HEK293 (cell line): ENCODE results near the gene ZNF154.

ENCODE experiments used
- CTCF ChIA-PET: fragments of 350-600 bp; formaldehyde crosslinking; extraction: SDS; loops from one replicate; lab custom pipeline; 2021; ENCODE audit warnings: antibody characterized with exemption; lab: Yijun Ruan, JAX
- POLR2A ChIA-PET: fragments of 300-600 bp; formaldehyde crosslinking; extraction: SDS; loops from one replicate; lab custom pipeline; 2020; ENCODE audit warnings: antibody characterized with exemption, inconsistent platforms; lab: Yijun Ruan, JAX
- H3K27ac ChIP-seq: fragments of 200-500 bp; sonication (Bioruptor generic); 2 replicates; pipeline ENCODE4 v1.5.1; 2014; ENCODE audit warnings: low read depth, low read length, control low read depth, inconsistent platforms; ENCODE audit errors: extremely low read depth
- H3K36me3 ChIP-seq, 2 experiments: fragments of 200-500 bp in 1 of 2; sonication (Bioruptor generic) in 1 of 2; 1 replicate in 1 of 2; 2 replicates in 1 of 2; pipeline ENCODE4 v1.5.1; 2014 to 2017; ENCODE audit warnings: inconsistent platforms in 2 of 2, low read length in 2 of 2; ENCODE audit not compliant: control insufficient read depth in 2 of 2, insufficient read depth in 1 of 2
- H3K4me1 ChIP-seq: fragments of 200-500 bp; sonication (Bioruptor generic); 2 replicates; pipeline ENCODE4 v1.5.1; 2014; ENCODE audit warnings: mild to moderate bottlenecking, low read length, inconsistent platforms; ENCODE audit not compliant: control insufficient read depth, insufficient read depth
- H3K4me3 ChIP-seq: 2 replicates; pipeline ENCODE4 v1.5.1; 2011; ENCODE audit warnings: low read depth, mild to moderate bottlenecking, control low read depth, low read length, moderate library complexity
- H3K9me3 ChIP-seq: fragments of 200-500 bp; sonication (Bioruptor generic); 2 replicates; pipeline ENCODE4 v1.5.1; 2014; ENCODE audit warnings: low read depth, low read length, inconsistent platforms; ENCODE audit not compliant: control insufficient read depth, insufficient read depth
- HOXC10 ChIP-seq: sonication (generic); formaldehyde crosslinking; IDR thresholded peaks from 2 replicates; pipeline ENCODE4 v1.8.1; 2023; ENCODE audit warnings: mild to moderate bottlenecking, missing genetic modification reagents
- PRDM10 ChIP-seq: fragments of 450-650 bp; formaldehyde crosslinking; IDR thresholded peaks from 2 replicates; pipeline ENCODE4 v1.5.1; 2016; ENCODE audit warnings: missing biosample characterization, missing genetic modification characterization
- SETDB1 ChIP-seq: IDR thresholded peaks from one replicate; pipeline ENCODE4 v1.6.1; 2017; ENCODE audit warnings: mild to moderate bottlenecking, low read length, moderate library complexity, mixed read lengths; ENCODE audit not compliant: insufficient read length
- SP3 ChIP-seq: fragments of 450-650 bp; formaldehyde crosslinking; IDR thresholded peaks from 2 replicates; pipeline ENCODE4 v1.5.1; 2016; ENCODE audit warnings: missing biosample characterization, missing genetic modification characterization
- WT1 ChIP-seq: fragments of 450-650 bp; formaldehyde crosslinking; IDR thresholded peaks from 2 replicates; pipeline ENCODE4 v1.5.1; 2016; ENCODE audit warnings: missing biosample characterization, missing genetic modification characterization
- ZBTB10 ChIP-seq: fragments of 450-650 bp; formaldehyde crosslinking; IDR thresholded peaks from 2 replicates; pipeline ENCODE4 v1.5.1; 2016; ENCODE audit warnings: missing biosample characterization, missing genetic modification characterization
- ZBTB49 ChIP-seq: fragments of 450-650 bp; formaldehyde crosslinking; IDR thresholded peaks from 2 replicates; pipeline ENCODE4 v1.5.1; 2016; ENCODE audit warnings: missing biosample characterization, missing genetic modification characterization, low read depth
- ZNF112 ChIP-seq: fragments of 450-650 bp; formaldehyde crosslinking; IDR thresholded peaks from 2 replicates; pipeline ENCODE4 v1.5.0; 2017; ENCODE audit warnings: missing biosample characterization, missing genetic modification characterization
- ZNF335 ChIP-seq: fragments of 450-650 bp; formaldehyde crosslinking; conservative IDR thresholded peaks from 2 replicates; pipeline ENCODE4 v1.5.1; 2016; ENCODE audit warnings: missing biosample characterization, missing genetic modification characterization
- ZNF354C ChIP-seq: fragments of 450-650 bp; formaldehyde crosslinking; IDR thresholded peaks from 2 replicates; pipeline ENCODE4 v1.5.1; 2016; ENCODE audit warnings: missing biosample characterization, missing genetic modification characterization, low read depth, borderline replicate concordance
- ZNF398 ChIP-seq: fragments of 450-650 bp; formaldehyde crosslinking; IDR thresholded peaks from 2 replicates; pipeline ENCODE4 v1.5.1; 2017; ENCODE audit warnings: missing biosample characterization, missing genetic modification characterization
- ZNF416 ChIP-seq: fragments of 450-650 bp; formaldehyde crosslinking; IDR thresholded peaks from 2 replicates; pipeline ENCODE4 v1.5.1; 2016; ENCODE audit warnings: missing biosample characterization, missing genetic modification characterization
- ZNF529 ChIP-seq: fragments of 450-650 bp; formaldehyde crosslinking; IDR thresholded peaks from 2 replicates; pipeline ENCODE4 v1.5.1; 2017; ENCODE audit warnings: missing genetic modification characterization, missing biosample characterization; ENCODE audit not compliant: insufficient replicate concordance
- ZNF549 ChIP-seq: fragments of 450-650 bp; IDR thresholded peaks from 2 replicates; pipeline ENCODE4 v1.5.1; 2018; ENCODE audit warnings: missing biosample characterization, missing genetic modification characterization, mild to moderate bottlenecking, inconsistent platforms, moderate library complexity
- ZNF555 ChIP-seq: fragments of 450-650 bp; formaldehyde crosslinking; conservative IDR thresholded peaks from 2 replicates; pipeline ENCODE4 v1.5.1; 2017; ENCODE audit warnings: missing biosample characterization, mild to moderate bottlenecking, missing genetic modification characterization, inconsistent platforms
- ZNF585B ChIP-seq: fragments of 450-650 bp; formaldehyde crosslinking; IDR thresholded peaks from 2 replicates; pipeline ENCODE4 v1.5.1; 2016; ENCODE audit warnings: missing biosample characterization, missing genetic modification characterization
- ZNF701 ChIP-seq: fragments of 450-650 bp; formaldehyde crosslinking; IDR thresholded peaks from 2 replicates; pipeline ENCODE4 v1.5.1; 2016; ENCODE audit warnings: missing biosample characterization, missing genetic modification characterization
- ZNF776 ChIP-seq: fragments of 450-650 bp; formaldehyde crosslinking; IDR thresholded peaks from 2 replicates; pipeline ENCODE4 v1.5.0; 2017; ENCODE audit warnings: missing biosample characterization, missing genetic modification characterization, borderline replicate concordance
- ZNF792 ChIP-seq: fragments of 450-650 bp; formaldehyde crosslinking; IDR thresholded peaks from 2 replicates; pipeline ENCODE4 v1.5.1; 2016; ENCODE audit warnings: missing biosample characterization, missing genetic modification characterization
- ZNF843 ChIP-seq: fragments of 450-650 bp; formaldehyde crosslinking; IDR thresholded peaks from 2 replicates; pipeline ENCODE4 v1.5.1; 2016; ENCODE audit warnings: missing biosample characterization, missing genetic modification characterization

Gene ZNF154

GRCh38 chr19:57655443-57655842 is 53.6 kb downstream of the ZNF154 start:
- no peak for TF ChIP-seq HOXC10
- no peak for TF ChIP-seq ZNF843 (tag by site-specific recombination)
- no peak for TF ChIP-seq ZNF776 (tag by site-specific recombination)
- no peak for TF ChIP-seq ZNF701
- no peak for TF ChIP-seq ZNF792 (tag by site-specific recombination)
- no peak for TF ChIP-seq ZNF354C (tag by site-specific recombination)
- TF ChIP-seq ZBTB49 (tag by site-specific recombination), result no peak
- Histone ChIP-seq H3K9me3 (no peaks in the 10 kb centered on the region), H3K27ac (no peak overlapping the region), H3K4me1 (no peaks in the 10 kb centered on the region), H3K4me3 (no peak overlapping the region), H3K36me3 (peaks cover 0 to 3% of the 10 kb centered on the region in 2 experiments; a peak in 1 of 3 replicates)
- ChIA-PET CTCF (no interaction called here), POLR2A (no interaction called here)

- peak; percentile 12 for TF ChIP-seq SETDB1
- TF ChIP-seq ZBTB10 (tag by site-specific recombination), result no peak
- ChIA-PET POLR2A (no interaction called here), CTCF (no interaction called here)
- Histone ChIP-seq H3K4me3 (no peak overlapping the region), H3K9me3 (no peaks in the 10 kb centered on the region), H3K4me1 (no peaks in the 10 kb centered on the region), H3K27ac (no peak overlapping the region), H3K36me3 (peaks cover 0 to 3% of the 10 kb centered on the region in 2 experiments; a peak in 1 of 3 replicates)
These were observed 55.3 kb downstream of the ZNF154 start for GRCh38 chr19:57653689-57654088.

- Histone ChIP-seq H3K4me3 (no peak overlapping the region), H3K36me3 (peaks cover 0 to 3% of the 10 kb centered on the region in 2 experiments; a peak in 1 of 3 replicates), H3K27ac (no peak overlapping the region), H3K9me3 (no peaks in the 10 kb centered on the region), H3K4me1 (no peaks in the 10 kb centered on the region)
- CTCF ChIA-PET, result interaction anchor here (0.6 to 1.0 kb wide), 2 partner anchors 70 to 252 kb away, joined by 4 read pairs; no protein-coding TSS in a partner anchor
- POLR2A ChIA-PET, result interaction anchor here (1.0 to 1.1 kb wide), 2 partner anchors 13 to 351 kb away, joined by 3 to 6 read pairs; partner anchors contain the start of gene ZNF606
- TF ChIP-seq PRDM10 (tag by site-specific recombination), result no peak
- TF ChIP-seq WT1, result 0 out of 2 replicates have a peak, but pooled peaks have one; percentile 15
- no peak for TF ChIP-seq ZNF112 (tag by site-specific recombination)
- TF ChIP-seq ZNF555 (tag by site-specific recombination), result no peak
- TF ChIP-seq ZNF335 (tag by site-specific recombination), result no peak
- 0 out of 2 replicates have a peak, but pooled peaks have one; percentile 50 for TF ChIP-seq ZNF398 (tag by site-specific recombination)
- TF ChIP-seq ZNF529 (tag by site-specific recombination), result no peak
- TF ChIP-seq ZNF549 (tag by site-specific recombination), result no peak
- no peak for TF ChIP-seq SP3
- TF ChIP-seq ZNF585B (tag by site-specific recombination), result no peak
- TF ChIP-seq ZNF416, result no peak
These were observed 57.4 kb downstream of the ZNF154 start for GRCh38 chr19:57651654-57651996.
